ENCODE measurements around the gene RPS27L. TPM values are rescaled to one million over a fixed set of nuclear protein-coding genes. Genes with fewer than 3 reads are reported as not detected.

Gene RPS27L
- polyA plus RNA-seq, 1 donor: 54.2 TPM

- no peak for DNase-seq (ENCODE audit: low read depth)
Measured at GRCh38 chr15:63188247-63188925, 31.1 kb upstream of the RPS27L start.

- no peak for DNase-seq (ENCODE audit: low read depth)
Measured at GRCh38 chr15:63187589-63188226, 30.4 kb upstream of the RPS27L start.

- no peak for DNase-seq (ENCODE audit: low read depth)
Measured at GRCh38 chr15:63186065-63186464, 28.8 kb upstream of the RPS27L start.

GRCh38 chr15:63185206-63185605 is 27.9 kb upstream of the RPS27L start:
- no peak for DNase-seq (ENCODE audit: low read depth)

- no peak for DNase-seq (ENCODE audit: low read depth)
Measured at GRCh38 chr15:63181648-63182047, 24.4 kb upstream of the RPS27L start.

GRCh38 chr15:63180746-63181145 is 23.5 kb upstream of the RPS27L start:
- no peak for DNase-seq (ENCODE audit: low read depth)

GRCh38 chr15:63178034-63178433 is 20.8 kb upstream of the RPS27L start:
- no peak for DNase-seq (ENCODE audit: low read depth)

- no peak for DNase-seq (ENCODE audit: low read depth)
Measured at GRCh38 chr15:63176302-63176701, 19.0 kb upstream of the RPS27L start.

- no peak for DNase-seq (ENCODE audit: low read depth)
Measured at GRCh38 chr15:63172851-63173451, 15.7 kb upstream of the RPS27L start.

- no peak for DNase-seq (ENCODE audit: low read depth)
Measured at GRCh38 chr15:63172376-63172775, 15.1 kb upstream of the RPS27L start.

- DNase-seq (ENCODE audit: low read depth): no peak
Measured at GRCh38 chr15:63169788-63170187, 12.5 kb upstream of the RPS27L start.

- DNase-seq (ENCODE audit: low read depth): no peak
Measured at GRCh38 chr15:63166219-63166618, 8.9 kb upstream of the RPS27L start.

GRCh38 chr15:63165166-63165859 is 8.0 kb upstream of the RPS27L start:
- DNase-seq (ENCODE audit: low read depth): no peak

- no peak for DNase-seq (ENCODE audit: low read depth)
Measured at GRCh38 chr15:63163217-63163616, 5.9 kb upstream of the RPS27L start.

GRCh38 chr15:63160638-63161037 is 3.4 kb upstream of the RPS27L start:
- DNase-seq (ENCODE audit: low read depth): no peak

- no peak for DNase-seq (ENCODE audit: low read depth)
Measured at GRCh38 chr15:63157891-63158431, 684 bp upstream of the RPS27L start.

GRCh38 chr15:63156755-63157117 is 541 bp downstream of the RPS27L start:
- no peak for DNase-seq (ENCODE audit: low read depth)

- no peak for DNase-seq (ENCODE audit: low read depth)
Measured at GRCh38 chr15:63156086-63156710, 1.1 kb downstream of the RPS27L start.

- DNase-seq (ENCODE audit: low read depth): no peak
Measured at GRCh38 chr15:63155486-63155885, 1.8 kb downstream of the RPS27L start.

GRCh38 chr15:63151665-63152064 is 5.6 kb downstream of the RPS27L start:
- no peak for DNase-seq (ENCODE audit: low read depth)

GRCh38 chr15:63146684-63147083 is 10.6 kb downstream of the RPS27L start:
- no peak for DNase-seq (ENCODE audit: low read depth)

- DNase-seq (ENCODE audit: low read depth): no peak
Measured at GRCh38 chr15:63145426-63145825, 11.9 kb downstream of the RPS27L start.
